HepG2 (cell line): ENCODE data around the gene NTN3. TPM values are rescaled to one million over a fixed set of nuclear protein-coding genes. Genes with fewer than 3 reads are reported as not detected.

ENCODE experiments used
- CCAR2 ChIP-seq: fragments of 200-400 bp; formaldehyde crosslinking; optimal IDR thresholded peaks from 2 replicates; pipeline ENCODE3; 2018; ENCODE audit warnings: low read depth, mild to moderate bottlenecking, low read length, moderate library complexity
- CENPX ChIP-seq: sonication (generic); formaldehyde crosslinking; IDR thresholded peaks from 2 replicates; pipeline ENCODE4 v1.9.0; 2021; ENCODE audit warnings: mild to moderate bottlenecking, missing genetic modification reagents, moderate library complexity
- DBP ChIP-seq: sonication (generic); formaldehyde crosslinking; IDR thresholded peaks from 2 replicates; pipeline ENCODE4 v1.4.0; 2020; ENCODE audit warnings: missing genetic modification reagents; ENCODE audit errors: not compliant biosample characterization
- GATAD1 ChIP-seq: IDR thresholded peaks from 2 replicates; pipeline ENCODE4 v1.6.1; 2016; ENCODE audit warnings: missing genetic modification reagents, missing compliant biosample characterization
- HNRNPLL ChIP-seq: fragments of 200-400 bp; formaldehyde crosslinking; IDR thresholded peaks from 2 replicates; pipeline ENCODE4 v1.6.1; 2017; ENCODE audit warnings: mild to moderate bottlenecking, low read depth, low read length; ENCODE audit not compliant: poor library complexity, severe bottlenecking
- MED8 ChIP-seq: sonication (generic); formaldehyde crosslinking; IDR thresholded peaks from 2 replicates; pipeline ENCODE4 v1.8.1; 2023; ENCODE audit warnings: mild to moderate bottlenecking, missing genetic modification reagents; ENCODE audit not compliant: insufficient replicate concordance
- MYC ChIP-seq: sonication (generic); formaldehyde crosslinking; IDR thresholded peaks from 2 replicates; pipeline ENCODE4 v1.9.0; 2021; ENCODE audit warnings: missing genetic modification reagents, borderline replicate concordance
- NCOA5 ChIP-seq: sonication (generic); formaldehyde crosslinking; IDR thresholded peaks from 2 replicates; pipeline ENCODE4 v1.4.0; 2020; ENCODE audit warnings: missing genetic modification reagents
- ONECUT2 ChIP-seq: sonication (generic); formaldehyde crosslinking; IDR thresholded peaks from 2 replicates; pipeline ENCODE4 v1.4.0; 2020; ENCODE audit warnings: missing genetic modification reagents
- PRPF4 ChIP-seq: fragments of 200-400 bp; formaldehyde crosslinking; IDR thresholded peaks from 2 replicates; pipeline ENCODE4 v1.6.1; 2016; ENCODE audit warnings: low read length, low read depth; ENCODE audit not compliant: poor library complexity, severe bottlenecking
- SP5 ChIP-seq: IDR thresholded peaks from 2 replicates; pipeline ENCODE4 v1.6.1; 2016; ENCODE audit warnings: low read depth, borderline replicate concordance
- ZBTB1 ChIP-seq: sonication (generic); formaldehyde crosslinking; IDR thresholded peaks from 2 replicates; pipeline ENCODE4 v1.4.0; 2020; ENCODE audit warnings: missing genetic modification reagents, borderline replicate concordance
- ZNF281 ChIP-seq: sonication (generic); formaldehyde crosslinking; IDR thresholded peaks from 2 replicates; pipeline ENCODE4 v1.4.0; 2020; ENCODE audit warnings: missing genetic modification reagents, borderline replicate concordance
- ZNF33B ChIP-seq: sonication (generic); formaldehyde crosslinking; IDR thresholded peaks from 2 replicates; pipeline ENCODE4 v1.5.1; 2020; ENCODE audit warnings: mild to moderate bottlenecking, missing genetic modification reagents
- ZNF431 ChIP-seq: sonication (generic); formaldehyde crosslinking; IDR thresholded peaks from 2 replicates; pipeline ENCODE4 v1.9.0; 2022; ENCODE audit warnings: missing genetic modification reagents, low read depth, mild to moderate bottlenecking, borderline replicate concordance
- ZNF513 ChIP-seq: sonication (generic); formaldehyde crosslinking; conservative IDR thresholded peaks from 2 replicates; pipeline ENCODE4 v1.5.0; 2020; ENCODE audit warnings: missing genetic modification reagents
- polyA plus RNA-seq, 8 experiments: library from polyadenylated mRNA; depleted of rRNA in 3 of 8; stranded (reverse) in 7 of 8; unstranded in 1 of 8; fragments of >200 nt; fragmentation: Illumina TruSeq in 4 of 8; extraction: Trizol in 4 of 8; gene quantifications; 2 replicates each; pipeline versions ENCODE4 v1.2.1 to v1.2.3, GENCODE V29; 2011 to 2016; ENCODE audit warnings: low read depth in 4 of 8, missing spikeins in 1 of 8, mixed read lengths in 1 of 8; ENCODE audit not compliant: insufficient read depth in 1 of 8
- total RNA-seq, 5 experiments: library from RNA; depleted of rRNA; stranded (reverse); fragments of >200 nt; fragmentation: Illumina TruSeq; extraction: Trizol; gene quantifications; 2 replicates each; pipeline ENCODE4 v1.2.3, GENCODE V29; 2016; ENCODE audit warnings: low read depth in 1 of 5
- TF ChIP-seq, protein P1 (sequence below): sonication (generic); formaldehyde crosslinking; IDR thresholded peaks from 2 replicates; pipeline ENCODE4 v1.4.0; 2020; ENCODE audit warnings: missing genetic modification reagents
- TF ChIP-seq, protein P2 (sequence below): sonication (generic); formaldehyde crosslinking; IDR thresholded peaks from 2 replicates; pipeline ENCODE4 v1.5.1; 2020; ENCODE audit warnings: missing genetic modification reagents, mild to moderate bottlenecking, borderline replicate concordance

Gene NTN3
- total and polyA plus RNA-seq, 2 of the 13 experiments (the other 11 are each of a cell fraction or from before 2014, with no cell fraction given) = 0.09 to 0.20 TPM

DNA sequence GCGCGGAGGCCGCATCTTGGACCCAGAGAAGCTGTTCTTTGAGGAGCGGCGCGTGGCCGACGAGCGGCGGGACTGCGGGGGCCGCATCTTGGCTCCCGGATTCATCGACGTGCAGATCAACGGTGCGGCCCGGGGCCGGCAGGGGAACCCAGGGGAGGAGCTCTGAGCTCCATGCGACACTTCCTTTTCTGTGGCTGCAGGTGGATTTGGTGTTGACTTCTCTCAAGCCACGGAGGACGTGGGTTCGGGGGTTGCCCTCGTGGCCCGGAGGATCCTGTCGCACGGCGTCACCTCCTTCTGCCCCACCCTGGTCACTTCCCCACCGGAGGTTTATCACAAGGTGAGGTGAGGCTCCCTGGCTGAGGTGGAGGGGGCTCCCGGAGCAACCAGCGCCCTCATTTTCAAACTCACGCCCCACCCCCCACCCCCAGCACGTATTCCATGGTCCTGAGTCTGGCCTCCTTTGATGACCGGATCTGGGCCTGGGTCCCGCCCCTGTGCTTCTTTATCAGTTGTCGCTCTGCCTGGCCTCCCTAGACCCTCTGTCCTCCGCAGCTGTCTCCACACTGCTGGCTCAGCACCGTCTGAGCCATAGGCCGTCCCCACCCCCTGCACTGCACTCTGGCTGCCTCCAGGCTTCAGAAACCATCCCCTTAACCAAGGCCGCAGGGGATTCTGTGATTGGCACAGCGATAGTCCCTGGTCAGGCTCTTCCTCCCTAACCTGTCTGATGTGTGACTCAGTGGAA lies 49.9 kb downstream of the NTN3 start (continued):
- TF ChIP-seq, protein P1, sequence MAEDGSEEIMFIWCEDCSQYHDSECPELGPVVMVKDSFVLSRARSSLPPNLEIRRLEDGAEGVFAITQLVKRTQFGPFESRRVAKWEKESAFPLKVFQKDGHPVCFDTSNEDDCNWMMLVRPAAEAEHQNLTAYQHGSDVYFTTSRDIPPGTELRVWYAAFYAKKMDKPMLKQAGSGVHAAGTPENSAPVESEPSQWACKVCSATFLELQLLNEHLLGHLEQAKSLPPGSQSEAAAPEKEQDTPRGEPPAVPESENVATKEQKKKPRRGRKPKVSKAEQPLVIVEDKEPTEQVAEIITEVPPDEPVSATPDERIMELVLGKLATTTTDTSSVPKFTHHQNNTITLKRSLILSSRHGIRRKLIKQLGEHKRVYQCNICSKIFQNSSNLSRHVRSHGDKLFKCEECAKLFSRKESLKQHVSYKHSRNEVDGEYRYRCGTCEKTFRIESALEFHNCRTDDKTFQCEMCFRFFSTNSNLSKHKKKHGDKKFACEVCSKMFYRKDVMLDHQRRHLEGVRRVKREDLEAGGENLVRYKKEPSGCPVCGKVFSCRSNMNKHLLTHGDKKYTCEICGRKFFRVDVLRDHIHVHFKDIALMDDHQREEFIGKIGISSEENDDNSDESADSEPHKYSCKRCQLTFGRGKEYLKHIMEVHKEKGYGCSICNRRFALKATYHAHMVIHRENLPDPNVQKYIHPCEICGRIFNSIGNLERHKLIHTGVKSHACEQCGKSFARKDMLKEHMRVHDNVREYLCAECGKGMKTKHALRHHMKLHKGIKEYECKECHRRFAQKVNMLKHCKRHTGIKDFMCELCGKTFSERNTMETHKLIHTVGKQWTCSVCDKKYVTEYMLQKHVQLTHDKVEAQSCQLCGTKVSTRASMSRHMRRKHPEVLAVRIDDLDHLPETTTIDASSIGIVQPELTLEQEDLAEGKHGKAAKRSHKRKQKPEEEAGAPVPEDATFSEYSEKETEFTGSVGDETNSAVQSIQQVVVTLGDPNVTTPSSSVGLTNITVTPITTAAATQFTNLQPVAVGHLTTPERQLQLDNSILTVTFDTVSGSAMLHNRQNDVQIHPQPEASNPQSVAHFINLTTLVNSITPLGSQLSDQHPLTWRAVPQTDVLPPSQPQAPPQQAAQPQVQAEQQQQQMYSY = no peak
- TF ChIP-seq, protein P2, sequence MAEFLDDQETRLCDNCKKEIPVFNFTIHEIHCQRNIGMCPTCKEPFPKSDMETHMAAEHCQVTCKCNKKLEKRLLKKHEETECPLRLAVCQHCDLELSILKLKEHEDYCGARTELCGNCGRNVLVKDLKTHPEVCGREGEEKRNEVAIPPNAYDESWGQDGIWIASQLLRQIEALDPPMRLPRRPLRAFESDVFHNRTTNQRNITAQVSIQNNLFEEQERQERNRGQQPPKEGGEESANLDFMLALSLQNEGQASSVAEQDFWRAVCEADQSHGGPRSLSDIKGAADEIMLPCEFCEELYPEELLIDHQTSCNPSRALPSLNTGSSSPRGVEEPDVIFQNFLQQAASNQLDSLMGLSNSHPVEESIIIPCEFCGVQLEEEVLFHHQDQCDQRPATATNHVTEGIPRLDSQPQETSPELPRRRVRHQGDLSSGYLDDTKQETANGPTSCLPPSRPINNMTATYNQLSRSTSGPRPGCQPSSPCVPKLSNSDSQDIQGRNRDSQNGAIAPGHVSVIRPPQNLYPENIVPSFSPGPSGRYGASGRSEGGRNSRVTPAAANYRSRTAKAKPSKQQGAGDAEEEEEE (CRISPR knock-in tag) = no peak
- TF ChIP-seq ONECUT2 (CRISPR knock-in tag) (no peak), CCAR2 (no peak), ZNF281 (CRISPR knock-in tag) (peak; percentile 55; the same call in 1 of the 2 replicates), ZNF513 (CRISPR knock-in tag) (no peak), MYC (CRISPR knock-in tag) (peak; percentile 47; the same call in 1 of the 2 replicates), GATAD1 (CRISPR knock-in tag) (peak; percentile 39), MED8 (CRISPR knock-in tag) (no peak), SP5 (CRISPR knock-in tag) (peak; percentile 33; the same call in 1 of the 2 replicates), ZBTB1 (no peak), ZNF431 (CRISPR knock-in tag) (no peak), HNRNPLL (no peak), ZNF33B (CRISPR knock-in tag) (no peak), PRPF4 (no peak), CENPX (CRISPR knock-in tag) (no peak), NCOA5 (CRISPR knock-in tag) (no peak), DBP (CRISPR knock-in tag) (no peak)
